Choroid plexus epithelial cell (primary cell): ENCODE results near the gene AKAP13.

Experiments
- DNase-seq: peaks from one replicate; pipeline ENCODE4 v3.0.0-alpha.2; 2010; ENCODE audit warnings: low read depth
- H3K4me3 ChIP-seq: 2 replicates; pipeline ENCODE4 v1.5.1; 2011; ENCODE audit warnings: low read depth, mild to moderate bottlenecking, control low read depth, low read length, moderate library complexity
- TF ChIP-seq, protein P1 (sequence below): conservative IDR thresholded peaks from 2 replicates; pipeline ENCODE4 v1.5.1; 2011; ENCODE audit warnings: low read depth, mild to moderate bottlenecking, control low read depth, inconsistent platforms, low read length, moderate library complexity

The AKAP13 gene

DNA sequence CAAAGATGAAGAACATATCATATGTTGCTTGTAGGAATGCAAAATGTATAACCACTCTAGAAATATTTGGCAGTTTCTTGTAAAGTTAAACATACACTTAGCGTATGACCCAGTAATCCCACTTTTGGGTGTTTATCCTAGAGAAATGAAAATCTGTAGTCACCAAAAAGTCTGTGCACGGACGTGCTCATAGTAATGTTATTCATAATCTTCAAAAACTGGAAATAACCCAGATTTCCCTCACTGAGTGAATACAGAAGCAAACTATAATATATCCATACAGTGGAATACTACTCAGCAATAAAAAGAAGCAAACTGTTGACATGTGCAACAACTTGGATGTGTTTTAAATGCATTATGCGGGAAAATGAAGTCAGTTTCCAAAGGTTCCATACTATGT is 155.9 kb downstream of the AKAP13 start:
- DNase-seq = no peak
- H3K4me3 ChIP-seq = no peak overlapping the region
- TF ChIP-seq, protein P1, sequence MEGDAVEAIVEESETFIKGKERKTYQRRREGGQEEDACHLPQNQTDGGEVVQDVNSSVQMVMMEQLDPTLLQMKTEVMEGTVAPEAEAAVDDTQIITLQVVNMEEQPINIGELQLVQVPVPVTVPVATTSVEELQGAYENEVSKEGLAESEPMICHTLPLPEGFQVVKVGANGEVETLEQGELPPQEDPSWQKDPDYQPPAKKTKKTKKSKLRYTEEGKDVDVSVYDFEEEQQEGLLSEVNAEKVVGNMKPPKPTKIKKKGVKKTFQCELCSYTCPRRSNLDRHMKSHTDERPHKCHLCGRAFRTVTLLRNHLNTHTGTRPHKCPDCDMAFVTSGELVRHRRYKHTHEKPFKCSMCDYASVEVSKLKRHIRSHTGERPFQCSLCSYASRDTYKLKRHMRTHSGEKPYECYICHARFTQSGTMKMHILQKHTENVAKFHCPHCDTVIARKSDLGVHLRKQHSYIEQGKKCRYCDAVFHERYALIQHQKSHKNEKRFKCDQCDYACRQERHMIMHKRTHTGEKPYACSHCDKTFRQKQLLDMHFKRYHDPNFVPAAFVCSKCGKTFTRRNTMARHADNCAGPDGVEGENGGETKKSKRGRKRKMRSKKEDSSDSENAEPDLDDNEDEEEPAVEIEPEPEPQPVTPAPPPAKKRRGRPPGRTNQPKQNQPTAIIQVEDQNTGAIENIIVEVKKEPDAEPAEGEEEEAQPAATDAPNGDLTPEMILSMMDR = no peak

DNA sequence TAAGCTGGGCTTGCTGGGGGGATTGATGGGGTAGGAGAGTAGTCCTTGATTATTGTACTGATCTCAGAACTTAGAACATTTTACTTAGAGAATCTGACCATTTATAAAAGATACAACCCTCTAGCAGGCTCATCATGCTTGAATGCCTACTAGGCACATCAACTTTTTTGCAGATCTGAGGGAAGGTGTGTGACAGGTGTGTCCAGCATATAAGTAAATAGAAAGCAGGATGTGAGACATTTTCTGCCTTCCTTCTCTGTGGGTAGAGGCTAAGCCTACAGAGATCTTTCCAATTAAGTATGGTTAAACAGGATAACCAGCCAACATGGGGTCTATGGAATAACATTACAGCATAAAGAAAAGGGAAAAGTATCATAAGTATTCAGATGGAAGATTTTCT is 159.1 kb downstream of the AKAP13 start:
- TF ChIP-seq, protein P1 = no peak
- no peak overlapping the region for H3K4me3 ChIP-seq
- no peak for DNase-seq

- DNase-seq = no peak
- TF ChIP-seq, protein P1 = no peak
- H3K4me3 ChIP-seq = no peak overlapping the region
These were observed 159.8 kb downstream of the AKAP13 start for GRCh38 chr15:85540085-85540797.

GRCh38 chr15:85541744-85542143 is 161.3 kb downstream of the AKAP13 start:
- DNase-seq = peak; percentile 47
- H3K4me3 ChIP-seq = no peak overlapping the region
- TF ChIP-seq, protein P1 = no peak

- TF ChIP-seq, protein P1 = no peak
- no peak for DNase-seq
- H3K4me3 ChIP-seq = no peak overlapping the region
These were observed 162.1 kb downstream of the AKAP13 start for GRCh38 chr15:85542488-85542887.

- DNase-seq = no peak
- no peak overlapping the region for H3K4me3 ChIP-seq
- TF ChIP-seq, protein P1 = no peak
These were observed 162.5 kb downstream of the AKAP13 start for GRCh38 chr15:85542895-85543331.

DNA sequence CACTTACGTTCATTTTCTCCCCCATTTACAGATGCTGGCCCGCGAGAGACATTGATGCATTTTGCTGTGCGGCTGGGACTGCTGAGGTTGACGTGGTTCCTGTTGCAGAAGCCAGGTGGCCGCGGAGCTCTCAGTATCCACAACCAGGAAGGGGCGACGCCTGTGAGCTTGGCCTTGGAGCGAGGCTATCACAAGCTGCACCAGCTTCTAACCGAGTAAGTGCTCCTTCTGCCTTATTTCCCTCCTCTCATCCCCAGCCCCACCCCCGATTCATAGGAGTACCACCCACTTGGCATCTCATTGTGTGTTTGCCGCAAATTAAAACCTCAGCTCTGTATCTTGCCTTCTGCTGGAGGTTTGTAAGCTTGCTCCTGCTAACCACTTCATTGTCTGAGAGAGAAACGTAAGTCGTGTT is 163.3 kb downstream of the AKAP13 start:
- H3K4me3 ChIP-seq = no peak overlapping the region
- TF ChIP-seq, protein P1 = peak; percentile 10
- DNase-seq = no peak
